Hematopoietic multipotent progenitor cell treated with erythropoietin and hydrocortisone succinate and interleukin-3 and kit ligand, for 6 days (in vitro differentiated cells): ENCODE results near the gene NCOA1.
"Not testable (repeated sequence)": the region's sequence is repeated elsewhere in the genome, so short reads cannot be mapped to it uniquely, and the experiment has no call there.

ENCODE experiments used
- DNase-seq: peaks from one replicate; pipeline ENCODE4 v3.0.0-alpha.2; 2015

NCOA1 gene

DNA sequence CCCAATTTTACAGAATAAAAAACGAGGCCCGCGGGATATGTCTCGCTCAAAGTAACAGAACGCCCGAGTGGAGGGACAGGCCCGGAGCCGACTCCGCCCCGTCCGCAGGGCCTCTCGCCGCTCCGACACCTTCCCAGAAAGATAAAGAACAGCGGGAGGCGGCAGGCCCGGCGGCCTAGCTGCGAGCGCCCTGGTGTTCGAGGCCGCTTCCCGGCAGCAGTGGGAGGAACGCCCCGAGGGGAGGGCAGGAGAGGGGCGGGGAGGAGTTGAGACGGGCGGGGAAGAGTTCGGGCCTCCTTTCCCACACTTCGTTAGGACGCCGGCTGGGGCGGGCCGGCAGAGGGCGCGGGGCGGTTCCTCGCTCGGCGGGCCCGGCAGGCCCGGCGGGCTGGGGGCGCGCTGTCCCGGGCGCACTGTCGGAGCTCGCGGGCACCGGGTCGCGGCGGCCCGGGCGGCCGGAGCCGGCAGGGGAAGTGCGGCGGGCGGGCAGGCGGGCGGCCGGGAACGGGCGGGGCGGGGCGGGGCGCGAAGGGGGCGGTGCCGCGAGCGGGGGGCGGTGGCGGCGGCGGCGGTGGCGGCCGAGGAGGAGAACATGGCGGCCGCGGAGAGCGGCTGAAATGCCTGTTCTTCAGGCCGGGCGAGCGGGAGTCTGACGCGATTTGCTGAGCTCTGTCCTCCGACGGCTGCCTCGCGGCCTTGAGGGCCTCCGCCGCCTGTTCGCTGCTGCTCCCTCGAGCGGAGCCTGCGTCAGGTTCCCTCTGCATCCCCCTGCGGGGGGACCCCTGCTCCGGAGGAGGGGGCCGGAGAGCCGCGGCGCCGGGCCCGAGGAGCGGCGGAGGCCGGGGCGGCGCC, at the start of gene NCOA1:
Gene NCOA1, plus strand, starts transcription at position 565 of the 852 bp plus-strand sequence. CDS start 167,424 bp downstream, outside the sequence.
- DNase-seq: peak; percentile 96

- peak; percentile 33 for DNase-seq
Observed at GRCh38 chr2:24448797-24449196, 42.3 kb upstream of the NCOA1 start.

DNA sequence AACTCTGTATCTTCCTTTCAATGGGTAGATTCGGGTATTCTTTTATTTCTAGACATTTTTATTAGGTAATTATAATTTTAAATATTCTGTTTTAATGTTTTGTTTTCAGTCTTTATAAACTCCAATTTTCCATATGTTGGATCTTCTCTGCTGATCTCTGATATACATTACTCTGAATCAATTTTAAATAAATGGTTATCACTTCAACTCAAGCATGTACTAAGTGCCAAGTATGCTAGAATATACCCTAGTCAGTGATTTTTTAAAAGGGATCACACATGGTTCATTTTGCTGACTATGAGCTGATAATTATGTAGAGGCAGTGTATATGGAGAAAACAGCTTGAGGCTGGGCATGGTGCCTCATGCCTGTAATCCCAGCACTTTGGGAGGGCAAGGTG, 41.7 kb upstream of the NCOA1 start:
- DNase-seq: peak; percentile 35

- peak; percentile 36 for DNase-seq
Observed at GRCh38 chr2:24451805-24452501, 39.1 kb upstream of the NCOA1 start.

GRCh38 chr2:24452502-24452885, 38.6 kb upstream of the NCOA1 start:
- DNase-seq: no peak

GRCh38 chr2:24453379-24454073, 37.5 kb upstream of the NCOA1 start:
- DNase-seq: no peak

- no peak for DNase-seq
Observed at GRCh38 chr2:24454294-24454693, 36.8 kb upstream of the NCOA1 start.

GRCh38 chr2:24456599-24457556, 34.2 kb upstream of the NCOA1 start:
- DNase-seq: peak; percentile 80

- peak; percentile 80 for DNase-seq
Observed at GRCh38 chr2:24457696-24458386, 33.2 kb upstream of the NCOA1 start.

GRCh38 chr2:24459224-24460161, 31.6 kb upstream of the NCOA1 start:
- DNase-seq: peak; percentile 56

- peak; percentile 96 for DNase-seq
Observed at GRCh38 chr2:24461685-24462084, 29.4 kb upstream of the NCOA1 start.

DNA sequence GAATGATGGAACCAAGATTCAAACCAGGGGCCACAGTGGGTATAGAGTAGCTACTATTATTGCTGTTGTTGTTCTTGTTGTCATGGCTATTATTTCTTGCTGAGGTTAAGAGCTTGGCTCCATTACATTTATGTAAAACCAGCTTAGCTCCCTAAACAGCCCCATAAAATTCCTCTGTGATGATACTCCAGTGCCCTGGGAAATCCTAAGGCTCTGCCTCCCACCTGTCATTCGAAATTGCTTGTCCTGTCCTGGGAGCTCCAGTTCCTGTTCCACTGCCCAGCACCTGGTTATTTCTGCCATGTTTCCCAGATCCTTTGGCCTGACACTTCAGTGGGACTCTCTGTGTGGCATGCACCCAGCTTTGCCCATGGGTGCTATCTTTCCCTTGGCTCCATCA, 27.8 kb upstream of the NCOA1 start:
- no peak for DNase-seq

GRCh38 chr2:24466871-24467870, 23.9 kb upstream of the NCOA1 start:
- DNase-seq: no peak

- DNase-seq: not testable (repeated sequence)
Observed at GRCh38 chr2:24468453-24468852, 22.6 kb upstream of the NCOA1 start.

DNA sequence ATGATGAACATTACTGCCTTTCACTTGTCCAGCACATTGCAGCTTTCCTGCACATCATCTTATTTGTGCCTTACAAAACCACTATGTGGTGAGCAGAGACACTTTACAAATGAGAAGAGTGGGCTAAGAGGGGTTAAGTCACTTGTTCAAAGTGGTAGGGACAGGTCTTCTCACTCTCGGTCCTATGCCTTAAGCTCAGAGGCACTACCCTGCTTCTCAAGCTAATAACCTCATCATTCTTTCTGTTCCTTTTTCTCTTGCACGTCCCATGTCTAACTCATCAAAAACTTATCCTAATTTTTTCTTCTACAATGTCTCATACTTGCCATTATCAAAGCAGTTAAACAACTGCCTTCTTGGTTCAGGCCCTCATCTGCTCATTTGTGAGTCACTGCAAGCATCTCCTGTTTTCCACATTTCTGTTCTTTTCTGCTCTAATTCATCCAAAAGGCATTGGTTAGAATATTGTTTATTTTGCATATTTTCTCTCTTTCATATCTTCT, 21.9 kb upstream of the NCOA1 start:
- no peak for DNase-seq

GRCh38 chr2:24471662-24472061, 19.4 kb upstream of the NCOA1 start:
- peak; percentile 68 for DNase-seq

DNA sequence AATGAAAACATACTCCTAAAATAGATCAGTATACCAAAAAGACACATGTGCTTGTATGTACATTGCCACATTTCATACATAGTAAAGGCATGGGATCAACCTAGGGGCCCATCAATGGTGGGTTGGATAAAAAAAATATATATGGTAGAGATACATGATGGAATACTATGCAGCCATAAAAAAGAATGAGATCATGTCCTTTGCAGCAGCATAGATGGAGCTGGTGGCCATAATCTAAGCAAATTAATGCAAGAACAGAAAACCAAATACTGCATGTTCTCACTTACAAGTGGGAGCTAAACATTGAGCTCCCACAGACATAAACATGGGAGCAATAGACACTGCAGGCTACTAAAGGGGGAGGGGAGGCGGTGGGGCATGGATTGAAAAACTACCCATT, 18.6 kb upstream of the NCOA1 start:
- no peak for DNase-seq

- DNase-seq: no peak
Observed at GRCh38 chr2:24473626-24474025, 17.4 kb upstream of the NCOA1 start.

DNA sequence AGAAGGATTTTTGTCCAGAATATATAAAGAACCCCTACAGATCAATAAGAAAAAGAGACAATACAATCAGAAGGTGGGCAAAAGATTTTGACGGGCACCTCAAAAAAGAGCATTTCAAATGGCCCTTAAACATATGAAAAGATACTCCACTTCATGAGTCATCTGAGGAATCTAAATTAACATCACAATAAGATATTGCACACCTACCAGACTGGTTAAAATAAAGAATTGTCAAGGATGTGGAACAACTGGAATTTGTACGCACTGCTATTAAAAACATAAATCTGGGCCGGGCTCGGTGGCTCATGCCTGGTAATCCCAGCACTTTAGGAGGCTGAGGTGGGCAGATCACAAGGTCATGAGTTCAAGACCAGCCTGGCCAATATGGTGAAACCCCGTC, 17.0 kb upstream of the NCOA1 start:
- no peak for DNase-seq
